T-helper 1 cell treated with Interleukin-12 subunit alpha and Interleukin-12 subunit beta and Interleukin-4 antibody, amounts not matched to agents 30 μg/mL and 1 μg/mL, for 36 hours (primary cell): ENCODE results near the gene CTNNBIP1.
"Not testable (repeated sequence)": the region's sequence is repeated elsewhere in the genome, so short reads cannot be mapped to it uniquely, and the experiment has no call there.

Source experiments
- H3K27ac Mint-ChIP-seq: one replicate; pipeline ENCODE4 v1.8.0; 2021; ENCODE audit warnings: mild to moderate bottlenecking, mixed read lengths
- H3K27me3 Mint-ChIP-seq: one replicate; pipeline ENCODE4 v1.8.0; 2021; ENCODE audit warnings: low read depth, mixed read lengths
- H3K36me3 Mint-ChIP-seq: one replicate; pipeline ENCODE4 v1.8.0; 2021; ENCODE audit warnings: low read depth, mixed read lengths
- H3K4me1 Mint-ChIP-seq: one replicate; pipeline ENCODE4 v1.8.0; 2021; ENCODE audit warnings: low read depth, mixed read lengths
- H3K4me3 Mint-ChIP-seq: one replicate; pipeline ENCODE4 v1.8.0; 2021; ENCODE audit warnings: mild to moderate bottlenecking, moderate library complexity, mixed read lengths
- H3K9me3 Mint-ChIP-seq: one replicate; pipeline ENCODE4 v1.8.0; 2021; ENCODE audit warnings: mixed read lengths

CTNNBIP1 gene

GRCh38 chr1:9814619-9815018 lies 95.5 kb downstream of the CTNNBIP1 start:
- H3K4me1 Mint-ChIP-seq = peaks cover 12% of the 10 kb centered on the region
- no peak overlapping the region for H3K4me3 Mint-ChIP-seq
- no peak overlapping the region for H3K27ac Mint-ChIP-seq
- H3K36me3 Mint-ChIP-seq = peaks cover 3% of the 10 kb centered on the region
- no peaks in the 10 kb centered on the region for H3K9me3 Mint-ChIP-seq
- no peaks in the 10 kb centered on the region for H3K27me3 Mint-ChIP-seq

DNA sequence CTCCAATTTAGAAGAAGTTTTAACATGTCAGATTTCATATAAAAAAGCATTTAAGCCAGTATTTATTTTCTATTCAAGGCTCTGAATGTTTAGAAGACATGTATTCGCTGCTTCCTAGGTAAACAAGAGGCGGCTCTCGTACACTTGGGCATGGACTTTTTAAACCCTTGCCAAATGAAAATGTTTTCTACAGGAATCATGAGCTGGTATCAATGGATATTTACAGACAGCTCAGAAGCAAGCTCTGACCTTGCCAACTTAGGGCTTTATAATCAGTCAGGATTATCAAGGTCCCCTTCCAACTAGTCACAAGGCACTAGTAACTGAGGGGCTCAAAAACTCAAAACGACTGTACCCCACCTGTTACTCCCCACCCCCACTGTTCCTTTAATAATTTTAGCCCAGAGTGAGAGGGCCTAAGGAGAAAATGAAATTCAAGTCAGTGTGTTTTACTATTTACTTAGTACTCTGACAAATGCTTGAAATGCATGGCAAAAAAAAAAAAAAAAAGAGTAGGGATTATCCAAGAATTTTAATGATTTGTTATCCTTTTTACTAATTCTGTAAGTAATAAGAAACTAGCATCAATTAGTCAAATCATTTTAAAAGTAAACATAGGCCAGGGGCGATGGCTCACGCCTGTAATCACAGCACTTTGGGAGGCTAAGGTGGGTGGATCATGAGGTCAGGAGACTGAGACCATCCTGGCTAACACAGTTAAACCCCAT lies 98.7 kb downstream of the CTNNBIP1 start:
- Mint-ChIP-seq H3K4me3 (no peak overlapping the region), H3K9me3 (no peaks in the 10 kb centered on the region), H3K36me3 (peaks cover 4% of the 10 kb centered on the region), H3K27ac (no peak overlapping the region), H3K4me1 (peaks cover 17% of the 10 kb centered on the region), H3K27me3 (no peaks in the 10 kb centered on the region)

DNA sequence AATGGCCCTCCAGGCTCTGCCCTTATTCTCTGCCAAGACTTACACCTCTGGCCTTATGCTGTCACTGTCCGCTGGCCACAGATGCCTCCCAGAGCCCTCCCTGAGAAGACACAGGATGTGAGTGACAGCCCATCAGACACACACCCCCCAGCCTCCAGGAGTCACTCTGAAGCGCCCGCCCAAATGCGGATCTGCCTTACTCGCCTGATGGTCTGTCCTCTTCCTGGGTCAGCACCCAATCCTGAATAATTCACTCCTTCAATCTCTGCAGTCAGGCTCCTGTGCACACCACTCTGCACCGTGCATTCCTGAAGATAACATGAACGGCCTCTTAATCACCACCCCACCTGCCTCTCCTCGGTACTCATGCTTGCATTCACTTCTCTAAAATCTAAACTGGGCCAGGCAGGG lies 101.0 kb downstream of the CTNNBIP1 start:
- Mint-ChIP-seq H3K4me1 (peaks cover 15% of the 10 kb centered on the region), H3K36me3 (peaks cover 1% of the 10 kb centered on the region), H3K27ac (no peak overlapping the region), H3K9me3 (no peaks in the 10 kb centered on the region), H3K4me3 (no peak overlapping the region), H3K27me3 (no peaks in the 10 kb centered on the region)

DNA sequence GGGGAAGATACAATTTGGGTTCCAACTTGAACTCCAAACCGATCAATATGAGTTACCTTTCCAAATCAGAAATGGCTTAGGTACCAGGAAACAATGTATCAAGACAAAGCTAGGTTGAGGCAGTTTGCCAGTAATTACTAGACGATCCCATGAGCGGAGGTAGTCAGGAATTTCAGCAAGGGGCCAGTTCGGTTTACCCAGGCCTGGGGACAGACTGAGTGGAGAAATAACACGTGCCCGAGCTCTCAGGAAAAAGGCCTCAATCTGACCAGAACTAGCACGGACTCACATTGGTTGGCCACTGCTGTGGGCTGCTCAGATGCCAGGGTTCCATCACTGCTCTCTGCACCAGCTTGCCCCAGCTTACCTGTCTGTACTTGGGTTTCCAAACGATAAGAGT lies 101.6 kb downstream of the CTNNBIP1 start:
- Mint-ChIP-seq H3K9me3 (no peaks in the 10 kb centered on the region), H3K36me3 (peaks cover 1% of the 10 kb centered on the region), H3K4me3 (no peak overlapping the region), H3K4me1 (peaks cover 15% of the 10 kb centered on the region), H3K27ac (no peak overlapping the region), H3K27me3 (no peaks in the 10 kb centered on the region)

DNA sequence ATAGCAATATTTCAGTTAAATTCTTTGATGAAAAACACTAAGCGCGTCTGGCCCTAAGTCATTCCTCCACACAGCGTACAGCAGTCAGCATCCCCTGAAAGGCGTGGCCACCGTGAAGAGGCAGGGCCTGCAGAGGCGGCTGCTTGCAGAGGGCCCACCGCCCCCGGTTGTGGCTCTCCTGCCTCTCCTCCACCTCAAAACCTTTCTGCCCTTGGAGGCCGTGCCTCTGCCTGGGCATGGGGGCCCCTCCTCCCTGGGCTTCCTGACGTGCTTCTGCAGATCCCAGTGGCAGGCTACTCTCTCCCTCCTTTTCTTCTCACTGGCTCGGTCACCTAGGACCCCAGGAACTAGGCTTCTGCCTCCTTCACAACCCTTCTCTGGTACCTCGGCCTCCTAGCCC lies 102.5 kb downstream of the CTNNBIP1 start:
- Mint-ChIP-seq H3K27me3 (no peaks in the 10 kb centered on the region), H3K27ac (peak overlapping the region; percentile 3), H3K4me1 (peaks cover 19% of the 10 kb centered on the region), H3K36me3 (peaks cover 1% of the 10 kb centered on the region), H3K4me3 (no peak overlapping the region), H3K9me3 (no peaks in the 10 kb centered on the region)

- H3K4me1 Mint-ChIP-seq = peaks cover 23% of the 10 kb centered on the region
- not testable (repeated sequence) for H3K27ac Mint-ChIP-seq, H3K4me3 Mint-ChIP-seq, H3K36me3 Mint-ChIP-seq, H3K9me3 Mint-ChIP-seq, H3K27me3 Mint-ChIP-seq
Measured at GRCh38 chr1:9805972-9806371, 104.1 kb downstream of the CTNNBIP1 start.

- Mint-ChIP-seq H3K27me3 (no peaks in the 10 kb centered on the region), H3K36me3 (peaks cover 5% of the 10 kb centered on the region), H3K4me1 (peaks cover 26% of the 10 kb centered on the region), H3K4me3 (no peak overlapping the region), H3K9me3 (no peaks in the 10 kb centered on the region), H3K27ac (no peak overlapping the region)
Measured at GRCh38 chr1:9805006-9805508, 105.0 kb downstream of the CTNNBIP1 start.

DNA sequence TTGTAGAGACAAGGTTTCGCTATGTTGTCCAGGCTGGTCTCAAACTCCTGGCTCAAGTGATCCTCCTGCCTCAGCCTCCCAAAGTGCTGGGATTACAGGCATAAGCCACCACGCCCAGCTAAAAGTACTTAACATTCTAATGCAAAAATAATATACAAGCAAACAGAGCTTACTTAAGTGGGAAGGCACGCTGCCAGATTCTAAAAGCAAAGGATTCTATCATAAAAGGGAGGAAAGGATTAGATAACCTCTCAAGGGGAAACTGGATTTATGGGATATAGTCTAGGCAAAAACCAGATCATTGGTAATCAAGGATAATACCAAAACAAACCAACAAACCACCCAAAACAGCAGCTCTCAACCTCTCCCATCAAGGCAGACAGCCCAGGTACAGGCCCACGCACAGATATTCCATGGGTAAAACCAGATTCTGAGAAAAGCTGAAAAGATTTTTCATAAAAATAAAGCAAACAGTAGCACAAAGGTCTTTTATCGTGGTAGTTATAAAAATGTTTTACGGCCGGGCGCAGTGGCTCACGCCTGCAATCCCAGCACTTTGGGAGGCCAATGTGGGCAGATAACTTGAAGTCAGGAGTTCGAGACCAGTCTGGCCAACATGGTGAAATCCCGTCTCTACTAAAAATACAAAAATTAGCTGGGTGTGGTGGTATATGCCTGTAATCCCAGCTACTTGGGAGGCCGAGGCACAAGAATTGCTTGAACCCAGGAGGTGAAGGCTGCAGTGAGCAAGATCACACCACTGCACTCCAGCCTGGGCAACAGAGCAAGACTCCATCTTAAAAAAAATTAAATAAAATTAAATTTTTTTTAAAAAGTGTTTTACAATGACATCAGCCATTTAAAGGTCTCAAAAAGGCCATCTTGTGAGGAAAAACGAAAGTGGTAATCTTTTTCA lies 106.8 kb downstream of the CTNNBIP1 start:
- Mint-ChIP-seq H3K27ac (peak overlapping the region; percentile 45), H3K4me1 (peaks cover 31% of the 10 kb centered on the region)
- H3K36me3 Mint-ChIP-seq, H3K9me3 Mint-ChIP-seq, H3K4me3 Mint-ChIP-seq, H3K27me3 Mint-ChIP-seq: not testable (repeated sequence)

- H3K36me3 Mint-ChIP-seq = peaks cover 9% of the 10 kb centered on the region
- H3K4me3 Mint-ChIP-seq = no peak overlapping the region
- peak overlapping the region; percentile 50 for H3K27ac Mint-ChIP-seq
- H3K4me1 Mint-ChIP-seq = peaks cover 37% of the 10 kb centered on the region
- H3K27me3 Mint-ChIP-seq = no peaks in the 10 kb centered on the region
- H3K9me3 Mint-ChIP-seq = no peaks in the 10 kb centered on the region
Measured at GRCh38 chr1:9801909-9802308, 108.2 kb downstream of the CTNNBIP1 start.
